ENCODE measurements around the gene NTMT1. TPM values are rescaled to one million over a fixed set of nuclear protein-coding genes. Genes with fewer than 3 reads are reported as not detected.

Gene NTMT1
- total and polyA plus RNA-seq, 4 donors, result 14.3 to 54.7 (median 33.2) TPM

DNA sequence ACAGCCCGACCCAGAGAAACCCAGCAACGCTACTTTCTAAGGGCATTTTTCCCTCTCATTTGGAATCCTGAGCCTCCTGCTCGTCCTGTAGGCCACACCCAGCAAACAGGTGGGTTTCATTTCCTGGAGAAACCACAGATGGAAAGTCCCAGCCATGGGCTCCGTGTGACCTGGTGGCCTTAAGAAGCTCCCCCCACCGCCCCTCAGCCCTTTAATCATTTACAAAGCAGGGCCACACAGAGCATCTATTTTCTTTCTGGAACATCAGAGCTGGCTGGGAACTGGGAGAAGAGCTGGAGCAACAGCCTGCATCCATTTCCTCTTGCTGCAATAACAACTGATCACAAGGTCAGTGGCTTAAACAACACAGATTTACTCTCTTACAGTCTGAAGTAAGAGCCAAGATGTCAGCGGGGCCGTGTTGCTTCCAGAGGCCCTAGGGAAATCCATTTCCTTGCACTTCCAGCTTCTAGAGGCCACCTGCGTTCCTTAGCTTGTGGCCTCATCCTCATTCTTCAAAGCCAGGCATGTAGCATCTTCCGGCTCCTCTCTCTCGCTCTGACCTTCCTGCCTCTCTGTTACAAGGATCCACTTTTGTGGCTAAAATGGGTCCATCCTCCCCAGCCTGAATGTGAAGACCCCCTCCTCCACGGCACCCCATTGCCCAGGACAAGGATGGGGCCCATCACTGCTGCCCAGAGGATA lies 45.6 kb upstream of the NTMT1 start:
- TF ChIP-seq, protein P1, sequence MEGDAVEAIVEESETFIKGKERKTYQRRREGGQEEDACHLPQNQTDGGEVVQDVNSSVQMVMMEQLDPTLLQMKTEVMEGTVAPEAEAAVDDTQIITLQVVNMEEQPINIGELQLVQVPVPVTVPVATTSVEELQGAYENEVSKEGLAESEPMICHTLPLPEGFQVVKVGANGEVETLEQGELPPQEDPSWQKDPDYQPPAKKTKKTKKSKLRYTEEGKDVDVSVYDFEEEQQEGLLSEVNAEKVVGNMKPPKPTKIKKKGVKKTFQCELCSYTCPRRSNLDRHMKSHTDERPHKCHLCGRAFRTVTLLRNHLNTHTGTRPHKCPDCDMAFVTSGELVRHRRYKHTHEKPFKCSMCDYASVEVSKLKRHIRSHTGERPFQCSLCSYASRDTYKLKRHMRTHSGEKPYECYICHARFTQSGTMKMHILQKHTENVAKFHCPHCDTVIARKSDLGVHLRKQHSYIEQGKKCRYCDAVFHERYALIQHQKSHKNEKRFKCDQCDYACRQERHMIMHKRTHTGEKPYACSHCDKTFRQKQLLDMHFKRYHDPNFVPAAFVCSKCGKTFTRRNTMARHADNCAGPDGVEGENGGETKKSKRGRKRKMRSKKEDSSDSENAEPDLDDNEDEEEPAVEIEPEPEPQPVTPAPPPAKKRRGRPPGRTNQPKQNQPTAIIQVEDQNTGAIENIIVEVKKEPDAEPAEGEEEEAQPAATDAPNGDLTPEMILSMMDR (IDR thresholded peaks at IDR 0.05; ENCODE audit: control extremely low read depth, extremely low read depth), result no peak
- H3K4me1 ChIP-seq (ENCODE audit: control insufficient read depth in 5 of 5, insufficient read depth in 5 of 5, low read length in 5 of 5), result peaks cover 0 to 17% (median 0%) of the 10 kb centered on the region in 5 donors
- 65 to 77% methylated on average over 11 of the region's 11 CpGs for WGBS, 2 donors
- ATAC-seq (ENCODE audit: insufficient read depth, low FRiP score) (no peak), DNase-seq (no peak)
- no peaks in the 10 kb centered on the region for H3K36me3 ChIP-seq (ENCODE audit: control insufficient read depth in 4 of 4, insufficient read depth in 4 of 4, low read length in 4 of 4)
- no peaks in the 10 kb centered on the region for H3K9me3 ChIP-seq (ENCODE audit: control insufficient read depth in 4 of 4, insufficient read depth in 3 of 4, low read length in 3 of 4)
- H3K9ac ChIP-seq (ENCODE audit: insufficient read depth in 1 of 2, low read length in 2 of 2), result no peak overlapping the region
- no peaks in the 10 kb centered on the region for H3K27me3 ChIP-seq (ENCODE audit: control insufficient read depth in 3 of 3, insufficient read depth in 3 of 3, low read length in 2 of 3)
- H3K4me3 ChIP-seq, result no peak overlapping the region
- no peak overlapping the region for H3K27ac ChIP-seq (ENCODE audit: low read depth in 1 of 2, low read length in 1 of 2)

GRCh38 chr9:129581505-129582189 lies 44.3 kb upstream of the NTMT1 start:
- ATAC-seq (ENCODE audit: insufficient read depth, low FRiP score), result no peak

DNA sequence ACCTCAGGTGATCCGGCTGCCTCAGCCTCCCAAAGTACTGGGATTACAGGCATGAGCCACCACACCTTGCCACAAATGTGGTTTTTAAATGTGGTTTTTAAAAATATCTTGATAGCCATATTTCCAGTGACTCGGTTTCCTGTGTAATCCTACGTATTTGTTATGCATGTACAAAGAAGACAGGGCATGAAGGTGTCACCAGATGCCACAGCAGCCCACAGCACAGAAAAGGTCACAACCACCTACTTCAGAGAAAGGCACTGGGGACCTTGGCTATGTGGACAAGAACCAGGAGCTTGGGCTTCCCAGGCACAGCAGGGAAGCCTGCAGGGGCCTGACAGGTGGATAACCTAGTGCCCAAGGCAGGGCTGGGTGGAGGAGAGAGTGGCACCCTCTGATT lies 43.1 kb upstream of the NTMT1 start:
- DNase-seq (no peak), ATAC-seq (ENCODE audit: insufficient read depth, low FRiP score) (no peak)
- Histone ChIP-seq H3K27me3 (ENCODE audit: control insufficient read depth in 3 of 3, insufficient read depth in 3 of 3, low read length in 2 of 3) (no peaks in the 10 kb centered on the region), H3K36me3 (ENCODE audit: control insufficient read depth in 4 of 4, insufficient read depth in 4 of 4, low read length in 4 of 4) (no peaks in the 10 kb centered on the region), H3K9ac (ENCODE audit: insufficient read depth in 1 of 2, low read length in 2 of 2) (no peak overlapping the region), H3K27ac (ENCODE audit: low read depth in 1 of 2, low read length in 1 of 2) (no peak overlapping the region), H3K4me3 (no peak overlapping the region), H3K9me3 (ENCODE audit: control insufficient read depth in 4 of 4, insufficient read depth in 3 of 4, low read length in 3 of 4) (no peaks in the 10 kb centered on the region), H3K4me1 (ENCODE audit: control insufficient read depth in 5 of 5, insufficient read depth in 5 of 5, low read length in 5 of 5) (peaks cover 0 to 26% (median 4%) of the 10 kb centered on the region in 5 donors)
- 80 to 81% methylated on average over 3 of the region's 3 CpGs for WGBS, 2 donors
- TF ChIP-seq, protein P1 (IDR thresholded peaks at IDR 0.05; ENCODE audit: control extremely low read depth, extremely low read depth), result no peak

More at GRCh38 chr9:129581505-129582189, 44.3 kb upstream of the NTMT1 start:
- Histone ChIP-seq H3K4me3 (no peak overlapping the region), H3K9ac (ENCODE audit: insufficient read depth in 1 of 2, low read length in 2 of 2) (no peak overlapping the region), H3K9me3 (ENCODE audit: control insufficient read depth in 4 of 4, insufficient read depth in 3 of 4, low read length in 3 of 4) (no peaks in the 10 kb centered on the region), H3K4me1 (ENCODE audit: control insufficient read depth in 5 of 5, insufficient read depth in 5 of 5, low read length in 5 of 5) (peaks cover 0 to 22% (median 0%) of the 10 kb centered on the region in 5 donors), H3K27ac (ENCODE audit: low read depth in 1 of 2, low read length in 1 of 2) (no peak overlapping the region), H3K36me3 (ENCODE audit: control insufficient read depth in 4 of 4, insufficient read depth in 4 of 4, low read length in 4 of 4) (no peaks in the 10 kb centered on the region), H3K27me3 (ENCODE audit: control insufficient read depth in 3 of 3, insufficient read depth in 3 of 3, low read length in 2 of 3) (no peaks in the 10 kb centered on the region)
- DNase-seq, result no peak
- TF ChIP-seq, protein P1 (IDR thresholded peaks at IDR 0.05; ENCODE audit: control extremely low read depth, extremely low read depth), result no peak
- WGBS, 2 donors, result 72 to 81% methylated on average over 4 of the region's 4 CpGs
